ENCODE measurements around the gene CD6.

- TF ChIP-seq CTCF (IDR thresholded peaks at IDR 0.05; ENCODE audit: low read depth, low read length), result no peak
- no peak for TF ChIP-seq POLR2A (IDR thresholded peaks at IDR 0.05; ENCODE audit: extremely low read depth, insufficient read length)
- TF ChIP-seq MYC (IDR thresholded peaks at IDR 0.05; ENCODE audit: low read depth, low read length), result no peak
- TF ChIP-seq, protein P1, sequence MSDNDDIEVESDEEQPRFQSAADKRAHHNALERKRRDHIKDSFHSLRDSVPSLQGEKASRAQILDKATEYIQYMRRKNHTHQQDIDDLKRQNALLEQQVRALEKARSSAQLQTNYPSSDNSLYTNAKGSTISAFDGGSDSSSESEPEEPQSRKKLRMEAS (IDR thresholded peaks at IDR 0.05; ENCODE audit: low read depth, low read length), result no peak
Observed at GRCh38 chr11:61007383-61007955, 36.0 kb downstream of the CD6 start.
